ENCODE data around the gene SPATS2.
"Not testable (repeated sequence)": the region's sequence is repeated elsewhere in the genome, so short reads cannot be mapped to it uniquely, and the experiment has no call there.

The SPATS2 gene

DNA sequence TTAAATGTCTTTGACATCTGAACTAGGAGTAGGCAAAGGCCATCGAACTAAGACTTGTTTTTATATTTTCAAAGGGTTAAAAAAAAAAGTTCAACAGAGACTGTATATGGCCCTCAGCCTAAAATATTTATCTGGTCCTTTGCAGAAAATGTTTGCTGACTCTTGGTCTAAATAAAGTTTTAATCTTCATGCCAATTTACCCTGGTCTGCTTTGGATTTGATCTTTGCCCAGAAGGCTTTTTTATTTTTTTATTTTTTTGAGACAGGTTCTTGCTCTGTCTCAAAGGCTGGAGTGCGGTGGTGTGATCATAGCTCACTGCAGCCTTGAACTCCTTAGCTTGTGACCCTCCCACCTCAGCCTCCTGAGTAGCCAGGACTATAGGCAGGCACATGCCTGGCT, 47.1 kb downstream of the SPATS2 start:
- no peak for DNase-seq

- no peak for DNase-seq
Observed at GRCh38 chr12:49415521-49415970, 48.3 kb downstream of the SPATS2 start.

- no peak for DNase-seq
Observed at GRCh38 chr12:49416892-49417291, 49.6 kb downstream of the SPATS2 start.

- no peak for DNase-seq
Observed at GRCh38 chr12:49417558-49417957, 50.3 kb downstream of the SPATS2 start.

DNA sequence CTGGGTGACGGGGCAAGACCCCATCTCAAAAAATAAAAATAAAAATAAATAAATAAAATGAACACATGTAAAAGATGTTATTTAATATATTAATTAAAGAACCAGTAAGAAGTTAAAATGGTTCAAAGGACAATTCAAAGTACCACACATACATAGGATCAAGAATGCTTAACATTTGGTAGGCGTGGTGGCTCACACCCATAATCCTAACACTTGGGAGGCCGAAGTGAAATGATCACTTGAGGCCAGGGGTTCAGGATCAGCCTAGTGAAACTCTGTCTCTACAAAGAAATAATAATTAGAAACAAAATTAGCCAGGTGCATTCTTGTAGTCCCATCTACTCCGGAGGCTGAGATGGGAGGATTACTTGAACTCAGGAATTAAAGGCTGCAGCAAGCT, 53.3 kb downstream of the SPATS2 start:
- DNase-seq = no peak

DNA sequence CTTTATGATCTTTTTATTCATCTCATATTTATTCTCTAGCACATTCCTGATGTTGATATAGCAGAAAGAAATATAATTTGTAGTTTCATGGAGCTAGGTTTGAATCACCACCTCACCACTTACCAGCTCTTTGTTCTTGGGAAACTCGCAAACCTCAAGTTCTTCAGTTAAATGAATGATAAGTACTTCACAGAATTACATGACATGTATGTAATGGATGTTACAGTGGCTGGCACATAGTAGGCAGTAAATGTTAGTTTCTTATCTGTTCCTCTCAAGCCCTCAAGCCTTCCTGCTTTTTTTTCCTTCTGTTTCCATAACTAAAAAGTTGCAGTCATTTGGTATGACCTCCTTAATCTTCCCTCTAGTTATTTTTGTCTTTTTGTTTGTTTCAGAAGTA, 54.9 kb downstream of the SPATS2 start:
- no peak for DNase-seq

GRCh38 chr12:49428793-49429192, 61.5 kb downstream of the SPATS2 start:
- DNase-seq = no peak

- no peak for DNase-seq
Observed at GRCh38 chr12:49432616-49433015, 65.4 kb downstream of the SPATS2 start.

DNA sequence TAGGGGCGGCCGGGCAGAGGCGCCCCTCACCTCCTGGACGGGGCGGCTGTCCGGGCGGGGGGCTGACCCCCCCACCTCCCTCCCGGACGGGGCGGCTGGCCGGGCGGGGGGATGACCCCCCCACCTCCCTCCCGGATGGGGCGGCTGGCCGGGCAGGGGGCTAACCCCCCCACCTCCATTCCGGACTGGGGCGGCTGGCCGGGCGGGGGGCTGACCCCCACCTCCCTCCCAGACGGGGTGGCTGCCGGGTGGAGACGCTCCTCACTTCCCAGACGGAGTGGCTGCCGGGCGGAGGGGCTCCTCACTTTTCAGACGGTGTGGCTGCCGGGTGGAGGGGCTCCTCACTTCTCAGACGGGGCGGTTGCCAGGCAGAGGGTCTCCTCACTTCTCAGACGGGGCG, 69.5 kb downstream of the SPATS2 start:
- not testable (repeated sequence) for DNase-seq

GRCh38 chr12:49439042-49439441, 71.8 kb downstream of the SPATS2 start:
- DNase-seq = no peak

GRCh38 chr12:49440035-49440434, 72.8 kb downstream of the SPATS2 start:
- no peak for DNase-seq

- no peak for DNase-seq
Observed at GRCh38 chr12:49442915-49443314, 75.7 kb downstream of the SPATS2 start.

- no peak for DNase-seq
Observed at GRCh38 chr12:49446571-49446970, 79.3 kb downstream of the SPATS2 start.

DNA sequence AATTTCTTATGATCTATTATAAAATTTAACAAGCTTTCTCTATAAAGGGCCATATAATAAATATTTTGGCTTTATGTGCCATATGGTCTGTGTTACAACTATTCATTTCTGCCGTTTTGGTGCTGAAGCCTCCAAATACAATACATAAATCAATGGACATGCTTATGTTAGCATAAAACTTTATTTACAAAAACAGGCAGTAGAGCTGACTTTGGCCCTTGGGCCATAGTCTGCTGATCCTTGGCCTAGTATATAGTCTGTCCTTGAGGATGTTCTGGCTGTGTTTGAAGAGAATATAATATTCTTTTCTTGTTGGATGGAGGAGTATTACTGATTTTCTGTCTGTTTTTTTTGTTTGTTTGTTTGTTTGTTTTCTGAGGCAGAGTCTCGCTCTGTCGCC, 81.6 kb downstream of the SPATS2 start:
- DNase-seq = no peak

DNA sequence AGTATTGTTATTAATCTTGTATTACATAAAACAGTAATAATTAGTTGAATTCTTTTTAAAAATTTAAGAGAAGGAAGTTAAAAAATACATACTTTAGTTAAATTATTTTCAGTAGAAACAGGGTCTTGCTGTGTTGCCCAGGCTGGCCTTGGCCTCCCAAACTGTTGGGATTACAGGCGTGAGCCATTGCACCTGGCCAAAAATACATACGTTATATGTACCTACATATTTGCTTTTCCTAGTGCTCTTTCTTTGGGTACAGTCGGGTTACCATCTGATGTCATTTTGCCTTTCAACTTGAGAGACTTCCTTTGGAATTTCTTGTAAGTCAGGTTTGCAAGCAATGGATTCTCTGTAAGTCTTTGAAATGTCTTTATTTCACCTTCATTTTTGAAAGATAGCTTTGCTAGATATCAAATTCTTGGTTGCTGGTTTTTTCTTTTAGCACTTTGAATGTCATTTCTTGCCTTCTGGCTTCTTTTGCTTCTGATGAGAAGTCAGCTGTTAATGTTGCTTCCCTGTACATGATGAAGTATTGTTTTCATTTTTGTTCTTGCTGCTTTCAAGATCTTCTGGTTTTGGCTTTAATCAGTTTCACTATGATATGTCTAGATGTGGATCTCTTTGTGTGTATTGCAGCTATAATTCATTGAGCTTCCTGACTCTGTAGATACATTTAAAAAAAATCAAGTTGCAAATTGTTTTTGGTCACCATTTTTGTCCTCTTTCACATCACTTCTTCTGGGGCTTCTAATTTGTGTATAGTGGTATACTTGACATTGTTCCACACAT, 84.4 kb downstream of the SPATS2 start:
- no peak for DNase-seq

- no peak for DNase-seq
Observed at GRCh38 chr12:49455501-49455900, 88.2 kb downstream of the SPATS2 start.

- no peak for DNase-seq
Observed at GRCh38 chr12:49456131-49456679, 88.9 kb downstream of the SPATS2 start.

DNA sequence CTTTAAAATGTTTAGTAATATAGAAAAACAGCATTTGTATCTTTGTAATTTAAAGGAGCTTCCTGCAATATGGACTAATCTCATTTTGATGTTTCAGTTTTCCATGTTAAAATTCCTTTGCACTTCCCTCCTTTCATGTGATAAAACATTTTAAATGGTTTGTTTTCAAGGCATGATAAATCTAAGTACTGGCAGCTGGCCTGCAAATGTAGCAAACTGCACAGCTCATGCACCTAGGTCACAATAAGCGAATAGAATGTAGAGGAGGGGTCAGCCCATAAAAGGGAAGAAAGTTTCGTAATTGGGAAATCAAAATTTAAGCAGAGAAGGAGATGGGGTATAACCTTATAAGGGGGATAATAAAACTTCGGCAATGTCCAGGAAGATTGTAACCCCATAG, 91.6 kb downstream of the SPATS2 start:
- no peak for DNase-seq

DNA sequence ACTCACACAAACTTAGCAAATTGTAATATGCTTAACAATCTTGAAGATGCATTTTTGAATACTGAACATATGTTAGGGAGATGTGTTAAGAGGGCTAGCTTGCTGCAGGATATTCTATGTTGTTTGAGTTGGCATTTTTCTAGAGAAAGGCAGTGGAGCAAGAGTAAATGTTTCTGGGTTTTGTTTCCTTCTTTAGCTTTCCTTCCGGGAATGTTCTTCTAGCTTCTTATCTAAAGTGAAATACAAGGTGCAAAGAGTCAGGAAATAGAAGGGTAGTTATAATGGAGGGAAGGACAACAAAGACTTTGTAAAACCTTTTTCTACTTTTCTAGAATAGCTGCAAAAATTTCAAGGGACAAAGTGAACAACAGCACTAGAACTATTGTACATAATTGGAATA, 94.0 kb downstream of the SPATS2 start:
- DNase-seq = no peak

DNA sequence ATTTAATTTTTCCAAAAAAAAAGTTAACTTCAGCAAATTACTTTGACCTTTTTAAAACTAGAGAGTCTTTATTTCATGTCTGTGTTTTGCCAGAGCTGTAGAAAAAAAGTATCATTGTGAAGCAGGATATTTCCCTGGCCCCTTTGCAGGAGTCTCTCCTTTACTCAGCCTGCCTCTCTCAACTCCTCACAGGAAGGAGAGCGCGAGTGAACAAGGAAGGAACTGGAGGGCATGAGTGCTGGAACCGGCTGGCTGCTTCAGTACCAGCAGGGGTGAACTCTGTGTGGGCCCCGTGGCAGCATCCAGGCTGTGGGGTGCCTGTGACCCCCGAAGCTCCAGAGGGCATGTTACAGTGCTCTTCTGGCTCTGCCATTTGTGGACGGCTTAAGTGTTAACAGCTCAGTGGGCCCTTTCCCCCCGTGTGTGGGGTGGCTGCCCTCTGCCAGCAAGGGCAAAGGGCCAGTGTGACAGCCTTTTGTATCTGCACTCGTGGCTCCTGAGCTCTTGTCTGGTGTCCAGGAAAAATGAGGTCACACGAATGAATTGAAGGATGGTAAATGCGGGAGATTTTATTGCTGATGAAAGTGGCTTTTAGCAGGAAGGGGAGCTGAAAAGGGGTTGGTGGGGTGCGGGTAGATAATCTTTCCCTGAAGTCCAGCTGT, 95.0 kb downstream of the SPATS2 start:
- DNase-seq = no peak

GRCh38 chr12:49465132-49465531, 97.9 kb downstream of the SPATS2 start:
- DNase-seq = no peak

DNA sequence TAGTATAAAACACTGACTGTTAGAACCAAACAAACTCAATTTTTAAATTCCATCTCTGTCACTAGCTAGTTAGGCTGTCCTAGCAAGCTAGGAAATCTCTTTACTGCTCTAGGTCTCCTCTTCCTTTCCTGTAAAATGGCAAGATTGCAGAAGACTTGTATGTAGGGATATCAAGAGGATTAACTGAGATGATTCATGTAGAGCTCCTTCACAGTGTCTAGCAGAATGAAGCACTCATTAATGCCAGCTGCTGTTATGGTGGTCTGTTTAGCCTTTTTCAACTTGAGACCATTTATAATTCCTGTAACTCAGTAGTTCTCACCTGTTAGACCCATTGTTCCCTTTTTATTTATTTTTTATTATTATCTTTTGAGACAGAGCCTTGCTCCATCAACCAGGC, 103.7 kb downstream of the SPATS2 start:
- DNase-seq = no peak

DNA sequence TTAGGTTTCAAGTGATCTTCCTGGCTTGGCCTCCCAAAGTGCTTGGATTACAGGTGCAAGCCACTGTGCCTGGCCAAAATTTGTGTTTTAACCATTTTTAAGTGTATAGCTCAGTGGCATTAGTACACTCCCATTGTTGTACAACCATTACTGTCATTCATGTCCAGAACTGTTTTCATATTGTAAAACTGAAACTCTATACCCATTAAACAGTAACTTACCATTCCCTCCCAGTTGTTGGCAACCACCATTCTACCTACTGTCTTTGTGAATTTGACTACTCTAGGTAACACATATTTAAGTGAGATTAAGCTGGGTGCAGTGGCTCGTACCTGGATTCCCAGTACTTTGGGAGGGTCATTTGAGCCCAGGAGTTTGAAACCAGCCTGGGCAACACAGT, 104.3 kb downstream of the SPATS2 start:
- DNase-seq = no peak

DNA sequence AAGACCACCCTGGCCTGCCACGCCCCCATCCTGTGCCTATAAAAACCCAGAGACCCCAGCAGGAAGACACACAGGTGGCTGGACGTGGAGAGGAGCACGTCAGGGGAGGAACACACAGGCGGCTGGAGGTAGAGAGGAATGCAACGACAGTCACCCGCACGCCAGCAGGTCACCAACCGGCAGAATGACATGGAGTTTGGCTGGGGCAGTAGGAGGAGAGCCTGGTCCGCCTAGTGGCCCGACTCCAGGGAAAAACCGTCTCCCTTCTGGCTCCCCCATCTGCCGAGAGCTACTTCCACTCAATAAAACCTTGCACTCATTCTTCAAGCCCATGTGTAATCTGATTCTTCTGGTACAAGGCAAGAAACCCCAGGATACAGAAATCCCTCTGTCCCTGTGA, 108.8 kb downstream of the SPATS2 start:
- no peak for DNase-seq

Data from activated gamma-delta T cell (primary cell).